Effector memory CD8-positive, alpha-beta T cell (primary cell): ENCODE results near the gene KAT6B.

Experiments used
- ATAC-seq: fragments of 150-1000 bp; cut with Tn5 transposase; replicated peaks from 2 replicates; pipeline ENCODE4 v1.10.0; 2021; ENCODE audit warnings: mild to moderate bottlenecking, moderate library complexity
- DNase-seq, 3 experiments: peaks; one replicate each; pipeline ENCODE4 v3.0.0; 2021
- H3K27ac Mint-ChIP-seq, 2 donors: one replicate each; pipeline ENCODE4 v1.8.0; 2022; ENCODE audit warnings: mild to moderate bottlenecking in 2 of 2, mixed read lengths in 2 of 2, moderate library complexity in 2 of 2
- H3K27me3 Mint-ChIP-seq, 2 donors: one replicate each; pipeline ENCODE4 v1.8.0; 2022; ENCODE audit warnings: mixed read lengths in 2 of 2
- H3K36me3 Mint-ChIP-seq: one replicate; pipeline ENCODE4 v1.8.0; 2022; ENCODE audit warnings: mild to moderate bottlenecking, moderate library complexity, mixed read lengths; ENCODE audit not compliant: insufficient read depth
- H3K4me1 Mint-ChIP-seq, 2 donors: one replicate each; pipeline ENCODE4 v1.8.0; 2022; ENCODE audit warnings: low read depth in 2 of 2, mixed read lengths in 2 of 2
- H3K4me3 Mint-ChIP-seq, 2 donors: one replicate each; pipeline ENCODE4 v1.8.0; 2022; ENCODE audit warnings: mild to moderate bottlenecking in 2 of 2, mixed read lengths in 2 of 2, moderate library complexity in 2 of 2
- H3K9me3 Mint-ChIP-seq, 2 donors: one replicate each; pipeline ENCODE4 v1.8.0; 2022; ENCODE audit warnings: mixed read lengths in 2 of 2

KAT6B gene

GRCh38 chr10:74988832-74989561, 162.6 kb downstream of the KAT6B start:
- peaks cover 17% of the 10 kb centered on the region for H3K36me3 Mint-ChIP-seq
- H3K4me3 Mint-ChIP-seq, result no peak overlapping the region
- no peak for DNase-seq
- peak overlapping the region in 1 of 2 donors; percentile 78 for H3K27ac Mint-ChIP-seq
- no peaks in the 10 kb centered on the region for H3K9me3 Mint-ChIP-seq
- H3K27me3 Mint-ChIP-seq, result no peaks in the 10 kb centered on the region
- peaks cover 4 to 19% of the 10 kb centered on the region in 2 donors for H3K4me1 Mint-ChIP-seq
- ATAC-seq, result no peak

GRCh38 chr10:74991435-74991834, 165.0 kb downstream of the KAT6B start:
- H3K27ac Mint-ChIP-seq, result peak overlapping the region; percentile 12 to 53
- H3K9me3 Mint-ChIP-seq, result no peaks in the 10 kb centered on the region

GRCh38 chr10:74992068-74992467, 165.7 kb downstream of the KAT6B start:
- no peak for ATAC-seq
- no peak for DNase-seq
- Mint-ChIP-seq H3K9me3 (no peaks in the 10 kb centered on the region), H3K4me3 (no peak overlapping the region), H3K27me3 (no peaks in the 10 kb centered on the region), H3K27ac (peak overlapping the region in 1 of 2 donors; percentile 12), H3K4me1 (peaks cover 4 to 15% of the 10 kb centered on the region in 2 donors), H3K36me3 (peaks cover 21% of the 10 kb centered on the region)

More at GRCh38 chr10:74991435-74991834, 165.0 kb downstream of the KAT6B start:
- ATAC-seq (peak; percentile 86), DNase-seq (peak in 1 of 3 experiments; percentile 7)
- peaks cover 4 to 15% of the 10 kb centered on the region in 2 donors for H3K4me1 Mint-ChIP-seq
- H3K4me3 Mint-ChIP-seq, result no peak overlapping the region
- peaks cover 24% of the 10 kb centered on the region for H3K36me3 Mint-ChIP-seq
- no peaks in the 10 kb centered on the region for H3K27me3 Mint-ChIP-seq

GRCh38 chr10:74993649-74994048, 167.2 kb downstream of the KAT6B start:
- Mint-ChIP-seq H3K4me3 (no peak overlapping the region), H3K4me1 (peaks cover 0 to 4% of the 10 kb centered on the region in 2 donors), H3K27me3 (no peaks in the 10 kb centered on the region), H3K9me3 (no peaks in the 10 kb centered on the region), H3K27ac (no peak overlapping the region), H3K36me3 (peaks cover 21% of the 10 kb centered on the region)
- no peak for DNase-seq
- ATAC-seq, result no peak

- ATAC-seq, result no peak
- H3K4me3 Mint-ChIP-seq, result no peak overlapping the region
These were observed 168.5 kb downstream of the KAT6B start for GRCh38 chr10:74994854-74995253.

GRCh38 chr10:74995806-74996205, 169.4 kb downstream of the KAT6B start:
- Mint-ChIP-seq H3K36me3 (peaks cover 17% of the 10 kb centered on the region), H3K9me3 (no peaks in the 10 kb centered on the region), H3K4me1 (peaks cover under 1 to 4% of the 10 kb centered on the region in 2 donors), H3K27me3 (no peaks in the 10 kb centered on the region), H3K27ac (peak overlapping the region; percentile 22 to 63), H3K4me3 (no peak overlapping the region)
- no peak for ATAC-seq
- DNase-seq, result no peak

More at GRCh38 chr10:74994854-74995253, 168.5 kb downstream of the KAT6B start:
- Mint-ChIP-seq H3K4me1 (peaks cover 0 to 4% of the 10 kb centered on the region in 2 donors), H3K27ac (no peak overlapping the region), H3K27me3 (no peaks in the 10 kb centered on the region), H3K36me3 (peaks cover 19% of the 10 kb centered on the region), H3K9me3 (no peaks in the 10 kb centered on the region)
- no peak for DNase-seq

- Mint-ChIP-seq H3K9me3 (no peaks in the 10 kb centered on the region), H3K36me3 (peaks cover 17% of the 10 kb centered on the region), H3K27ac (no peak overlapping the region), H3K4me1 (peaks cover under 1 to 3% of the 10 kb centered on the region in 2 donors), H3K4me3 (no peak overlapping the region), H3K27me3 (no peaks in the 10 kb centered on the region)
- no peak for ATAC-seq
- DNase-seq, result no peak
These were observed 170.8 kb downstream of the KAT6B start for GRCh38 chr10:74997163-74997562.

- Mint-ChIP-seq H3K27ac (peak overlapping the region; percentile 35 to 81), H3K36me3 (peaks cover 16% of the 10 kb centered on the region), H3K4me1 (peaks cover 3% of the 10 kb centered on the region in 2 donors), H3K27me3 (no peaks in the 10 kb centered on the region), H3K9me3 (no peaks in the 10 kb centered on the region), H3K4me3 (no peak overlapping the region)
- DNase-seq (no peak), ATAC-seq (no peak)
These were observed 174.4 kb downstream of the KAT6B start for GRCh38 chr10:75000748-75001321.

GRCh38 chr10:75001715-75002350, 175.4 kb downstream of the KAT6B start:
- peak overlapping the region in 1 of 2 donors; percentile 81 for H3K27ac Mint-ChIP-seq
- no peaks in the 10 kb centered on the region for H3K27me3 Mint-ChIP-seq
- H3K9me3 Mint-ChIP-seq, result no peaks in the 10 kb centered on the region
- no peak overlapping the region for H3K4me3 Mint-ChIP-seq
- H3K4me1 Mint-ChIP-seq, result peaks cover 3% of the 10 kb centered on the region in 2 donors
- no peak for ATAC-seq
- H3K36me3 Mint-ChIP-seq, result peaks cover 15% of the 10 kb centered on the region
- no peak for DNase-seq

GRCh38 chr10:75002351-75002725, 175.9 kb downstream of the KAT6B start:
- no peaks in the 10 kb centered on the region for H3K27me3 Mint-ChIP-seq
- H3K4me1 Mint-ChIP-seq, result peaks cover 6 to 7% of the 10 kb centered on the region in 2 donors
- DNase-seq, result no peak
- peak overlapping the region in 1 of 2 donors; percentile 59 for H3K27ac Mint-ChIP-seq
- H3K9me3 Mint-ChIP-seq, result no peaks in the 10 kb centered on the region
- no peak for ATAC-seq
- no peak overlapping the region for H3K4me3 Mint-ChIP-seq
- H3K36me3 Mint-ChIP-seq, result peaks cover 20% of the 10 kb centered on the region

GRCh38 chr10:75002967-75003594, 176.7 kb downstream of the KAT6B start:
- H3K9me3 Mint-ChIP-seq, result no peaks in the 10 kb centered on the region
- H3K4me1 Mint-ChIP-seq, result peaks cover 11 to 15% of the 10 kb centered on the region in 2 donors
- no peak for ATAC-seq
- DNase-seq, result no peak
- H3K4me3 Mint-ChIP-seq, result no peak overlapping the region
- H3K27ac Mint-ChIP-seq, result peak overlapping the region in 1 of 2 donors; percentile 59
- no peaks in the 10 kb centered on the region for H3K27me3 Mint-ChIP-seq
- peaks cover 20% of the 10 kb centered on the region for H3K36me3 Mint-ChIP-seq

- H3K4me3 Mint-ChIP-seq, result no peak overlapping the region
- peaks cover 13 to 19% of the 10 kb centered on the region in 2 donors for H3K4me1 Mint-ChIP-seq
- peaks cover 20% of the 10 kb centered on the region for H3K36me3 Mint-ChIP-seq
- DNase-seq (no peak), ATAC-seq (no peak)
- H3K9me3 Mint-ChIP-seq, result no peaks in the 10 kb centered on the region
- no peaks in the 10 kb centered on the region for H3K27me3 Mint-ChIP-seq
- no peak overlapping the region for H3K27ac Mint-ChIP-seq
These were observed 177.5 kb downstream of the KAT6B start for GRCh38 chr10:75003891-75004290.

- Mint-ChIP-seq H3K4me3 (peak overlapping the region; percentile 13 to 29), H3K9me3 (no peaks in the 10 kb centered on the region), H3K4me1 (peaks cover 13 to 21% of the 10 kb centered on the region in 2 donors), H3K27ac (peak overlapping the region; percentile 33 to 93), H3K27me3 (no peaks in the 10 kb centered on the region), H3K36me3 (peaks cover 16% of the 10 kb centered on the region)
- ATAC-seq, result no peak
- no peak for DNase-seq
These were observed 181.2 kb downstream of the KAT6B start for GRCh38 chr10:75007646-75008045.
